GM13977 (cell line): ENCODE results near the gene GALC.

Experiments used
- DNase-seq: peaks from one replicate; pipeline ENCODE4 v3.0.0; 2012; ENCODE audit warnings: low spot score
- CTCF ChIP-seq: IDR thresholded peaks from 2 replicates; pipeline ENCODE4 v1.5.1; 2012; ENCODE audit warnings: mild to moderate bottlenecking, control low read depth; ENCODE audit not compliant: insufficient read depth; ENCODE audit errors: extremely low read depth, missing control alignments
- in situ Hi-C: fragments of 300-500 bp; cut with MboI; formaldehyde crosslinking; loops from one replicate; pipeline ENCODE4 v1.12.0; 2022; ENCODE audit warnings: low sequenced_read_pairs, low pct_unique_long_range_greater_than_20kb, mixed read lengths, inconsistent platforms; ENCODE audit not compliant: unreplicated experiment

GALC gene

GRCh38 chr14:87896393-87897380, 96.3 kb downstream of the GALC start:
- in situ Hi-C loops = no loop called here
- DNase-seq = peak; percentile 24
- TF ChIP-seq CTCF = peak; percentile 67

GRCh38 chr14:87894920-87895319, 98.1 kb downstream of the GALC start:
- no peak for DNase-seq
- TF ChIP-seq CTCF = no peak
- in situ Hi-C loops = no loop called here

GRCh38 chr14:87892763-87893162, 100.2 kb downstream of the GALC start:
- no peak for DNase-seq
- in situ Hi-C loops = no loop called here
- TF ChIP-seq CTCF = no peak

- peak; percentile 61 for TF ChIP-seq CTCF
- DNase-seq = no peak
- in situ Hi-C loops = no loop called here
Measured at GRCh38 chr14:87888136-87888999, 104.6 kb downstream of the GALC start.

- no peak for TF ChIP-seq CTCF
- in situ Hi-C loops = no loop called here
- no peak for DNase-seq
Measured at GRCh38 chr14:87883750-87884149, 109.2 kb downstream of the GALC start.
